ENCODE measurements around the gene ABO. TPM values are rescaled to one million over a fixed set of nuclear protein-coding genes. Genes with fewer than 3 reads are reported as not detected.
A peak's percentile ranks its signal among the peaks of the same experiment; 100 is the strongest.

ABO gene
- 38.9 and 65.2 TPM in 2 replicates for total RNA-seq (2011; cell fraction: chromatin; rRNA removed; ENCODE audit: low replicate concordance)
- total RNA-seq (2011; cell fraction: nucleolus; rRNA removed), result 20.8 and 22.5 TPM in 2 replicates
- 48.2 and 94.6 TPM in 2 replicates for total RNA-seq (2011; cell fraction: nucleoplasm; rRNA removed)
- 5.0 and 6.1 TPM in 2 replicates for total RNA-seq (2014; rRNA removed)
- total RNA-seq (2014; rRNA removed; fragmentation: Illumina TruSeq; extraction: Trizol), result 5.6 and 6.5 TPM in 2 replicates
- total RNA-seq (2015; rRNA removed; fragmentation: Illumina TruSeq; extraction: Trizol), result 5.8 and 6.5 TPM in 2 replicates
- total RNA-seq (2021), result 11.9 and 15.3 TPM in 2 replicates
- 9.9 and 18.7 TPM in 2 replicates for polyA plus RNA-seq (2011; rRNA removed)
- polyA plus RNA-seq (2011; cell fraction: cytosol; rRNA removed), result 10.0 and 10.8 TPM in 2 replicates
- 54.0 and 57.5 TPM in 2 replicates for polyA plus RNA-seq (2011; cell fraction: nucleus; rRNA removed)
- 14.4 and 28.3 TPM in 2 replicates for polyA plus RNA-seq (2012)
- polyA plus RNA-seq (2014; fragmentation: Illumina TruSeq; extraction: Trizol), result 16.0 and 18.5 TPM in 2 replicates
- 10 to 100 TPM; 16.9 to 21.9 TPM for polyA plus RNA-seq (2014; fragmentation: Nextera tagmentation; extraction: Ambion mirVana)
- polyA plus RNA-seq (2014; rRNA removed), result 13.3 and 16.6 TPM in 2 replicates
- polyA minus RNA-seq (2011; rRNA and poly(A)+ RNA removed), result 6.4 and 6.8 TPM in 2 replicates
- polyA minus RNA-seq (2011; cell fraction: cytosol; rRNA and poly(A)+ RNA removed), result 7.1 and 10.8 TPM in 2 replicates
- polyA minus RNA-seq (2011; cell fraction: nucleus; rRNA and poly(A)+ RNA removed), result 6.6 and 11.7 TPM in 2 replicates
- Bru-seq, nascent RNA, result percentile 91 among the genes with signal in this experiment
- BruChase-seq, experiment 1, labeled RNA remaining after a 2-hour chase, result percentile 91 among the genes with signal in this experiment
- percentile 90 among the genes with signal in this experiment for BruChase-seq, experiment 2, labeled RNA remaining after a 6-hour chase
- long read RNA-seq, experiment 1, partial matches to known transcripts, result 1 of 22 reads
- long read RNA-seq, experiment 1, other reads (novel, unspliced or antisense), result 18 of 22 reads
- long read RNA-seq, experiment 2, partial matches to known transcripts, result 0 of 6 reads
- long read RNA-seq, experiment 2, other reads (novel, unspliced or antisense), result 5 of 6 reads
- long read RNA-seq, experiment 3, partial matches to known transcripts, result 0 of 3 reads
- long read RNA-seq, experiment 3, other reads (novel, unspliced or antisense), result 1 of 3 reads

DNA sequence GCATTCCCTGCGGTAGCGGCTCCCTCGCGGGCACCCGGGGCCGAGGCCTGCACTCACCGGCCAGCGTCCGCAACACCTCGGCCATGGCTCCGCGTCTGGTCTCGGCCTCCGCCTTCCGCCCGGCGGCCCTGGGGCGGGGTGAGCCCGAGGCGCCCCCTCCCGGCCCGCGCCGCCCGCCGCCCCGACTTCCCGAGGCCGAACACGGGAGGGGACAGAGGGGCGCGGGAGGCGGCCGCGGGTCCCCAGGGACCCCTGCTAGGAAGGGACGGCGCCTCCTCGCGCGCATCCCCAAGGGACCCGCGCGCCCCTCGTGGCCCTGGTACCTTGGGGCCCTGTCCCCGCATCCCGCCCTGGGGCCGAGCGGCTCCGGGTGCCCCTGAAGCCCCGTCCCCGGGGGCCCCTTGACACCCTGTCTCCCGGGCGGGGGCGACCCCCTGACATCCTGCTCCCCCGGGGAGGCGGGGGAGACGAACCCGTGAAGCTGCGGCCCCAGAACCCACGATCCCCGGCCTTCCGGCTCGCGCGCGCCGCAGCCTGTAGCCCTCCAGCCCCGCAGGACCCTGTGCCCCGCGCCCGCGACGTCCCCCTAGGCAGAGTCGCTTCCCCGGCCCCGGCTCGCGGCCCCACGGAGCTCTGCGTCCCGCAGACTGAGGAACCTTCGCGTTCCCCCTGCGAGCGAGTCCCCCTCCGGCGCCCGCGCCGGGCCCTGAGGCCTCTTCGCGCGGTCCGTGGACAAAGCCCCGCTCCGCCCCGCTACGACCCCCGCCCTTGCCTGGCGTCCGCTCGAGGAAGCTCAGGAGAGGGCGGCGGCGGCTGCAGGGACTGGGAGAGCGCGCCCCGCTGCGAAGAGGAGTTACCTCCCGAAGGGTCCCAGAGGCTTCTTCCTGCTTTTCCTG, at the start of gene ABO:
Gene ABO, minus strand, starts transcription at position 97 of the 896 bp plus-strand sequence.
- Histone ChIP-seq H3K9me1 (ENCODE audit: control insufficient read depth, insufficient read depth, low read length) (no peaks in the 10 kb centered on the region), H3K4me3 (peak within 1 kb of the TSS; percentile 75), H3K9me3 (replicated peaks; ENCODE audit: control insufficient read depth, insufficient read depth, low read depth, low read length) (peaks cover 7% of the 10 kb centered on the region; the same call in 1 of the 2 replicates), H3K36me3 (ENCODE audit: control insufficient read depth, insufficient read depth, low read length) (peaks cover 13% of the 10 kb centered on the region), H3K79me2 (ENCODE audit: control insufficient read depth, insufficient read depth, low read length) (peaks cover 57% of the 10 kb centered on the region), H3K9ac (ENCODE audit: insufficient read depth in 1 of 2, low read depth in 2 of 2, low read length in 2 of 2) (peak within 1 kb of the TSS; percentile 83 to 96), H3K4me2 (ENCODE audit: insufficient read depth, low read length) (peak within 1 kb of the TSS; percentile 79), H3K27me3 (ENCODE audit: control insufficient read depth in 2 of 2, insufficient read depth in 2 of 2, low read length in 2 of 2) (no peaks in the 10 kb centered on the region), H2AFZ (ENCODE audit: low read depth, low read length) (peak within 1 kb of the TSS; percentile 81), H3K27ac (ENCODE audit: extremely low read depth, low read depth, low read length) (peak within 1 kb of the TSS; percentile 84), H4K20me1 (replicated peaks; ENCODE audit: control insufficient read depth, insufficient read depth, low read length) (no peaks in the 10 kb centered on the region), H3K4me1 (replicated peaks in 1 of 2; ENCODE audit: control insufficient read depth in 2 of 2, insufficient read depth in 2 of 2, low read length in 2 of 2) (peaks cover 41 to 42% of the 10 kb centered on the region in 2 experiments)
- CTCF ChIA-PET (ENCODE audit: low intra/inter-chr PET ratio), result interaction anchor here (1.1 kb wide), 1 partner anchor 89 kb away, joined by 4 read pairs; no protein-coding TSS in a partner anchor
- no peak for FAIRE-seq
- WGBS (ENCODE audit: insufficient coverage, low coverage, missing lambda C conversion rate), result 2% methylated on average over 9 of the region's 110 CpGs
- in situ Hi-C loops (cut with MboI) (no loop called here), intact Hi-C loops (cut with micrococcal nuclease) (loop anchor here (10.0 kb wide), 1 partner anchor 49 kb away; no protein-coding TSS in a partner anchor)
- BruUV-seq (replicated peaks), result no TSS peak
- peak; percentile 74 to 89 (median 85) for DNase-seq (ENCODE audit: extremely low read depth in 1 of 4, low spot score in 3 of 4)
- POLR2A ChIA-PET, result interaction anchor here (0.5 to 1.5 kb wide), 7 partner anchors 9 to 131 kb away, joined by 3 to 4 read pairs (median 3); no protein-coding TSS in a partner anchor
- ATAC-seq, result peak; percentile 84
- TF ChIP-seq FIP1L1 (IDR thresholded peaks at IDR 0.05; ENCODE audit: low read depth, low read length, poor library complexity, severe bottlenecking) (no peak), SREBF1 (IDR thresholded peaks at IDR 0.05; ENCODE audit: borderline replicate concordance, low read depth, low read length) (no peak), PCBP1 (IDR thresholded peaks at IDR 0.05; ENCODE audit: low read depth, low read length, poor library complexity, severe bottlenecking) (peak; percentile 75), DDX20 (tag; IDR thresholded peaks at IDR 0.05; ENCODE audit: low read depth) (no peak), CBX3 (IDR thresholded peaks at IDR 0.05; ENCODE audit: borderline replicate concordance in 1 of 2, low read length in 2 of 2) (no peak), CAMTA2 (CRISPR knock-in tag; conservative IDR thresholded peaks at IDR 0.05) (no peak), SREBF2 (CRISPR knock-in tag; IDR thresholded peaks at IDR 0.05) (no peak), ZNF12 (CRISPR knock-in tag; IDR thresholded peaks at IDR 0.05) (no peak), ZNF717 (CRISPR knock-in tag; IDR thresholded peaks at IDR 0.05) (no peak), THAP12 (CRISPR knock-in tag; IDR thresholded peaks at IDR 0.05) (0 out of 2 replicates have a peak, but pooled peaks have one; percentile 38)
- TF ChIP-seq, protein P1, sequence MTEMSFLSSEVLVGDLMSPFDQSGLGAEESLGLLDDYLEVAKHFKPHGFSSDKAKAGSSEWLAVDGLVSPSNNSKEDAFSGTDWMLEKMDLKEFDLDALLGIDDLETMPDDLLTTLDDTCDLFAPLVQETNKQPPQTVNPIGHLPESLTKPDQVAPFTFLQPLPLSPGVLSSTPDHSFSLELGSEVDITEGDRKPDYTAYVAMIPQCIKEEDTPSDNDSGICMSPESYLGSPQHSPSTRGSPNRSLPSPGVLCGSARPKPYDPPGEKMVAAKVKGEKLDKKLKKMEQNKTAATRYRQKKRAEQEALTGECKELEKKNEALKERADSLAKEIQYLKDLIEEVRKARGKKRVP (CRISPR knock-in tag; IDR thresholded peaks at IDR 0.05), result no peak

All from K562 (cell line).